Measurements from ENCODE around the gene ZSWIM5.
A peak's percentile ranks its signal among the peaks of the same experiment; 100 is the strongest.
"Not testable (repeated sequence)": the region's sequence is repeated elsewhere in the genome, so short reads cannot be mapped to it uniquely, and the experiment has no call there.

ZSWIM5 gene

GRCh38 chr1:45205910-45206721 lies at the start of gene ZSWIM5:
ZSWIM5 (minus strand) TSS chr1:45206605; CDS start chr1:45206350, 255 bp downstream.
- peak; percentile 31 to 64 (median 38) for DNase-seq (ENCODE audit: low read depth in 3 of 3)

- no peak for DNase-seq (ENCODE audit: low read depth in 3 of 3)
Observed at GRCh38 chr1:45254490-45254889, 48.1 kb upstream of the ZSWIM5 start.

DNA sequence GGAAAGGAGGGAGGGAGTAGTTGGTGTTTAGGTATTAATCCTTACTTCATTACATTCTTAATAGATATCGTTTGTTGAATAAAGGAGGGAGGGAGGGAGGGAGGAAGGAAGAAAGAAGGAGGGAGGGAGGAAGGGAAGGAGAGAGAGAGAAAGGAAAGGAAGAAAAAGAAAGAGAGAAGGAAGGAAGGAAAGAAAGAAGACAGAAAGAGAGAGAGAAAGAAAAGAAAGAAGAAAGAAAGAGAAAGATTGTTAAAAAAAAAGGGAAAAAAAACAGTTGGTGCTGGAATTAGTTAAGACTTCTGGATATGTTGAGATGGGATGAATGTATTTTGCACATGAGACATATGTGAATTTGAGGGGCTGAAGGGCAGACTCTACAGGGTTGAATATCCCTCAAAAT lies 44.1 kb upstream of the ZSWIM5 start:
- DNase-seq (ENCODE audit: low read depth in 3 of 3): no peak

DNA sequence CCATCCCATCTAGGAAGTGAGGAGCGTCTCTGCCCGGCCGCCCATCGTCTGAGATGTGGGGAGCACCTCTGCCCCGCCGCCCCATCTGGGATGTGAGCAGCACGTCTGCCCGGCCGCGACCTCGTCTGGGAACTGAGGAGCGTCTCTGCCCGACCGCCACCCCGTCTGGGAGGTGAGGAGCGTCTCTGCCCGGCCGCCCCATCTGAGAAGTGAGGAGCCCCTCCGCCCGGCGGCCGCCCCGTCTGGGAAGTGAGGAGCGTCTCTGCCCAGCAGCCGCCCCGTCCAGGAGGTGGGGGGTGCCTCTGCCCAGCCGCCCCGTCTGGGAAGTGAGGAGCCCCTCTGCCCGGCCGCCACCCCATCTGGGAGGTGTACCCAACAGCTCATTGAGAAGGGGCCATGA lies 41.6 kb upstream of the ZSWIM5 start:
- not testable (repeated sequence) for DNase-seq (ENCODE audit: low read depth in 3 of 3)

DNA sequence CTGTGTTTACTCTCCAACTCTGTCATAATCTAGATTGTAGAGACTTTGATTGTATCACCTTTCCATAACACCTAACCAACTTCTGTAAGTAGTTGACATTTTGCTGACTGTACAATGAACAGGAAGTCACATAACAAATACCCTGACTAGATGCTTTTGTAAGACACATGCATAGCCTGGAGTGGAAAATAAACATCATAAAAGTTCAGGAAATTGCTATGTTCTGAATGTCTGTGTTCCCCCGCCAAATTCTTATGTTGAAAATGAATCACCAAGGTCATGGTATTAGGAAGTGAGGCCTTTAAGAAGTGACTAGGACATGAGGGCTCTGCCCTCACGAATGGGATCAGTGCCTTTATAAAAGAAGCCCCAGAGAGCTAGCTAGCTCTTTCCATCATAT lies 40.4 kb upstream of the ZSWIM5 start:
- DNase-seq (ENCODE audit: low read depth in 3 of 3): peak in 1 of 3 experiments; percentile 4

GRCh38 chr1:45246359-45246758 lies 40.0 kb upstream of the ZSWIM5 start:
- not testable (repeated sequence) for DNase-seq (ENCODE audit: low read depth in 3 of 3)

DNA sequence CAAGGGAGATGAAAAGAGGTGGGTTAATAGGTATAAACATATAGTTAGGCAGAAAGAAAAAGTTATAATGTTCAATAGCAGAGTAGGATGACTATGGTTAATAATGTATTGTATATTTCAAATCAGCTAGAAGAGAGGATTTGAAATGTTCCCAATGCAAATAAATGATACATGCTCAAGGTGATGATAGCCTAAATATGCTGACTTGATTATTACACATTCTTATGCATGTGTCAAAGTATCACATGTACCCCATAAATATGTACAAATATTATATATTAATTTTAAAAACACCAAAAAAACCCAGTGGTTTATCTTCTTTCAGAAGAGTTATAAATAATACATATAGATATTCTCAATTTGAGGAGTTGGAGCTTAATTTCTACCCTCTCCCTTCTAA lies 38.3 kb upstream of the ZSWIM5 start:
- DNase-seq (ENCODE audit: low read depth in 3 of 3): no peak

- DNase-seq (ENCODE audit: low read depth in 3 of 3): no peak
Observed at GRCh38 chr1:45243476-45244343, 37.3 kb upstream of the ZSWIM5 start.

DNA sequence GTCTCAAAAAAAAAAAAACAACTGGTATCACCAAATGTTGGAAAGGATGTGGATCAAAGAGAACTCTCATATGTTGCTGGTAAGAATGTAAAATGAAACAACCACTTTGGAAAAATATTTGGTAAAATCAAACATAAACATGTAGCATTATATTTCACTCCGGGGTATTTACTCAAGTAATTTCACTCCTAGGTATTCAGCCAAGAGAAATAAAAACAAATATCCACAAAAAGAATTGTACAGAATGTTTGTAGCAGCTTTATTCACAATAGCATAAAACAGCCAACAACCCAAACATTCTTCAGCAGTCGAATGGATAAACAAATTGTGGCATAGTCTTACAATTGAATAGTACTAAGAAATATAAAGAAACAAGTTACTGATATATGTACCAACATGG lies 32.4 kb upstream of the ZSWIM5 start:
- no peak for DNase-seq (ENCODE audit: low read depth in 3 of 3)

DNA sequence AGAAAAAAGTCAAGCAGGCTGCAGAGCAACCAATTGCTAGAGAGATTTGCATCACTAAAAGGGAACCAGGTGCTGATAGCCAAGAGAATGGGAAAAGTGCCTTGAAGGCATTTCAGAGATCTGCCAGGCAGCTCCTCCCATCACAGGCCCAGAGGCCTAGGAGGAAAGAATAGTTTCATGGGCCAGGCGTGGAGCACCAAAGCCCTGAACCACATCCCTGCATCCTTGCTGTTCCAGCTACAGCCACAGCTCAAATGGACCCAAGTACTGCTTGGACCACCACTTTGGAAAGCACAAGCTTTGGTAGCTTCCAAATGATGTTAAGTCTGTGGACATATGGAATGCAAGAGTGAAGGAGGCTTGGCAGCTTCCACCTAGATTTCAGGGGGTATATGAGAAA lies 29.7 kb upstream of the ZSWIM5 start:
- DNase-seq (ENCODE audit: low read depth in 3 of 3): no peak

DNA sequence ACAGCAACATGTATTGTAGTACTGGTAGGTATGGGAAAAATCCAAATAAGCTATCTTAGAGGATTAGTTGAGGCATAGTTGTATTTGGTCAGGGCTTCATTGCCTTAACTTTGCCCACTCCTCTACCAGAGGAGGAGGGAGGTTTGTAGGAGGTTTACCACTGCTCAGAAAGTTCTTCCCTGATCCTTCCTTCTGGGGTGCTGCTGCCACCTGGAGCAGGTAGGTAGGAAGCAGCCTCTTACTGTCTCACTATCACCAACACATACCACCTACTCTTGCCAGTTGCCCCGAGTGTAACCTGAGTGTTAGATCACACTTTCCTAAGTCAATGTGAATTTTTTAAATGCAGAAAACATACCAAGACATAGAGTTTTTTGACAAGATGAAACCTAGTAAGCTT lies 24.1 kb upstream of the ZSWIM5 start:
- DNase-seq (ENCODE audit: low read depth in 3 of 3): no peak

DNA sequence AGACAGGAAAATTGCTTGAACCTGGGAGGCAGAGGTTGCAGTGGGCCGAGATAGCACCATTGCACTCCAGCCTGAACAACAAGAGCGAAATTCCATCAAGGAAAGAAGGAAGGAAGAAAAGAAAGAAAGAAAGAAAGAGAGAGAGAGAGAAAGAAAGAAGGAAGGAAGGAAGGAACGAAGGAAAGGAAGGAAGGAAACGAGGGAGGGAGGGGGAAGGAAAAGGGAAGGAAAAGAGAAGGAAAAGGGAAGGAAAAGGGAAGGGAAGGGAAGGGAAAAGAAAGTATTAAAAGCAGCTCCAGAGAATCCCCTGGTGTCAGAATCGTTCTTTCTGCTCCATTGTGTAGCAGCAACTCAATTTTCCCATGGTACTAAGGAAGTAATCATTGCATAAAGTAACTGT lies 19.2 kb upstream of the ZSWIM5 start:
- DNase-seq (ENCODE audit: low read depth in 3 of 3): no peak

DNA sequence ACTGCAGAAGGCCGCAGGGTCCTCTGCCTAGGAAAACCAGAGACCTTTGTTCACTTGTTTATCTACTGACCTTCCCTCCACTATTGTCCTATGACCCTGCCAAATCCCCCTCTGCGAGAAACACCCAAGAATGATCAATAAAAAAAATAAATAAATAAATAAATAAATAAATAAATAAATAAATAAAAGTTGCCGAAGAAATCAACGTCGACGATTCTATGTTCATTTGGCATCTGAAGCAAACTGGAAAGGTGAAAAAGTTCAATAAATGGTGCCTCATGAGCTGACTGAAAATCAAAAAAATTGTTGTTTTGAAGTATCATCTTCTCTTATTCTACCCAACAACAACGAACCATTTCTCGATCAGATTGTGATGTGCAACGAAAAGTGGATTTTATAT lies 17.3 kb upstream of the ZSWIM5 start:
- not testable (repeated sequence) for DNase-seq (ENCODE audit: low read depth in 3 of 3)

DNA sequence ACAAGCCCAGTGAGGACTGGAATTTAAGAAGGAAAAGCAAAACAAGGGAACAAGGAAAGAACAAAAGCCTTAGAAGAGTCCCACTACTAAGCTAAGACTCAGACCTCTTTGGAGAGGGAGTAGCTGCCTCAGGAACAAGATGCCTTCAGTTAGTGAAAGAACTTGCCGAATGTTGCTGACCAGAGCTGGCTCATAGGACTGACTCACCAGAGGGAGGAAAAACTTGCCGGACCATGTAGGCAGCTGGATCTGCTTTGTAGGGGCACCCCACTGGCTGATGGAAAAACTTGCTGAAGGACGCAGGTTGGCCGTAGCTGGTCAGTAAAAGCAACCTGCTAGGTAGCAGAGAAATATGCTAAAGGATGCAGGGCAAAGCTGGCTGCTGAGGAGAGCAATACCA lies 15.3 kb upstream of the ZSWIM5 start:
- DNase-seq (ENCODE audit: low read depth in 3 of 3): no peak

GRCh38 chr1:45216861-45217260 lies 10.5 kb upstream of the ZSWIM5 start:
- no peak for DNase-seq (ENCODE audit: low read depth in 3 of 3)

DNA sequence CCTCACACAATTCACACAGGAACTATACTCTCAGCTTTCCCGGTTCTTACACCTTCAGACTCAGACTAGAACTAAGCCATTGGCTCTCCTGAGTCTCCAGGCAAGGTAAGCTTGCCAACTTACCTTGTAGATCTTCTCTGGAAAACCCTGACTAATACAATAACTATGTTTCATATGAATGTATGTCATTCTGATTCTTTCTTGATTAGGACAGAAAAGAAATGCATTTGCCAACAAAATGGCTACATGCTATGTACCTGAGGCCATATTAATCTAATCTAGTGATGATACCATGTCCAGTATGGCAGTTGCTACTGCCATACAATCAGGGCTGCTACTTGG lies 9.8 kb upstream of the ZSWIM5 start:
- no peak for DNase-seq (ENCODE audit: low read depth in 3 of 3)

GRCh38 chr1:45215485-45216199 lies 9.2 kb upstream of the ZSWIM5 start:
- DNase-seq (ENCODE audit: low read depth in 3 of 3): no peak

DNA sequence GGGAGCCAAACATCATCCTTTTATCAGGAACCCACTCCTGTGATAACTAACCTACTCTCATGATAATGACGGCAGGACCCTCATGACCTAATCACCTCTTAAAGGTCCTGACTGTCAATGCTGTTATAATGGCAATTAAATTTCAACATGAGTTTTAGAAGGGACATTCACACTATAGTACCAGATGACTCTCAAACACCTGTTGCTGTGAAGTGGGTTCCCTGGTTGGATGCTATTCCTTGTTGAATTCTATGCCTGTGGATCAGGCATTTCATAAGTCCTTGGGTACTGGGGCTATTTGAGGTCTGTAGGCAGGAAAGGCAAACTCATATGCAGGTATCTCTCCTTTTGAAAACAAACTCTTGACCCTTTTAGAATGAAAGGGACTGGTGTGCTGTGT lies 7.5 kb upstream of the ZSWIM5 start:
- DNase-seq (ENCODE audit: low read depth in 3 of 3): no peak

- no peak for DNase-seq (ENCODE audit: low read depth in 3 of 3)
Observed at GRCh38 chr1:45211076-45211475, 4.7 kb upstream of the ZSWIM5 start.

GRCh38 chr1:45206808-45207623 lies 611 bp upstream of the ZSWIM5 start:
- DNase-seq (ENCODE audit: low read depth in 3 of 3): peak in 1 of 3 experiments; percentile 2
